NCI-H146 treated with DMSO at 0.1 percent for 48 hours (cell line): Measurements from ENCODE around the gene CARS2.

Experiments
- DNase-seq: peaks from one replicate; lab custom pipeline; 2025; ENCODE audit not compliant: unreplicated experiment; lab: John Stamatoyannopoulos, UW

The CARS2 gene

GRCh38 chr13:110653851-110654250 lies 52.1 kb downstream of the CARS2 start:
- no peak for DNase-seq

GRCh38 chr13:110653271-110653670 lies 52.6 kb downstream of the CARS2 start:
- DNase-seq: no peak

- no peak for DNase-seq
These were observed 53.2 kb downstream of the CARS2 start for GRCh38 chr13:110652764-110653163.

- DNase-seq: no peak
These were observed 53.6 kb downstream of the CARS2 start for GRCh38 chr13:110652231-110652730.

- DNase-seq: no peak
These were observed 54.1 kb downstream of the CARS2 start for GRCh38 chr13:110651726-110652230.

- DNase-seq: no peak
These were observed 54.6 kb downstream of the CARS2 start for GRCh38 chr13:110651271-110651670.

DNA sequence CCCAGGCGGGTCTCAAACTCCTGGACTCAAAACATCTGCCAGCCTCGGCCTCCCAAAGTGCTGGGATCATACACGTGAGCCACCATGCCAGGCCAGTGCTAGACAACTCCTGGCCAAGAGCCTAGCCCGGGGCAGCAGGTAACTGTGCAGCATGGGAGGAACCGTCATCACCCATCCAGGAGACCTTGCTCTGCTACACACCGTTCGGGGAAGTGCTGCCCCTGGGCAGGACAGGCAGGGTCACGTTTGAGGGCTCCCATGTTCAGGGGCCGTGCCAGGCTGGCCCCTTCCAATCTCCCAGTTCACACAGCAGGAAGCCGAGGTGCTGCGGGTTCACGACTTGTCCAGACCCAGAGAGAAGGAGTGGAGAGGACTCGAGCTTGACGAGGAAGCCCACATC lies 55.5 kb downstream of the CARS2 start:
- no peak for DNase-seq

GRCh38 chr13:110649551-110649950 lies 56.4 kb downstream of the CARS2 start:
- no peak for DNase-seq

DNA sequence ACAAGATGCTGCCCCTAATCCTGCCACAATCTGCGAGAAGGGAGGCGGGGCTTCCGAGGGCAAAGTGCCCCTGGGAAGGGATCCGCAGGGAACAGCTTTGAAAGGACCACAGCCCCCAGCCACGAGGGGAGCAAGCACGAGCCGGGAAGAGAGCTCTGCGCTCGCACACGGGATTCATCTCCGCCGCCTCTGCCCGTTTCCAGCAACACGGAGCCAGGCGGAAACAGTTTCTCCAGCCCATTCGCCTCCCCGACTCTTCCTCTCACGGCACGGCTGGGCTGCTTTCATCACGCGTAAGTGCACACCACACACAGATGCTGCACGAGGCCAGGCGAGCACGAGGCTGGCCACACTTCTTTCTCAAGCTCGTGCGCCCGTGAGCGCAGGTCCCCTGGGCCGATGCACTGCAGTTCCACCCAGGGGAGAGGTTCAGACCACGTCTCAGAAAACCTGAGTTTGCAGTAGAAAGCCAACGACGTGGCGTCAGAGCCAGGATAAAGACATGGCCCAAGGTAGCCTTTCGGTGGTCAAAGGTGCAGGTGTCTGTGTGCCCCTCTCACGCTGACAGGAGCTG lies 57.0 kb downstream of the CARS2 start:
- DNase-seq: no peak

DNA sequence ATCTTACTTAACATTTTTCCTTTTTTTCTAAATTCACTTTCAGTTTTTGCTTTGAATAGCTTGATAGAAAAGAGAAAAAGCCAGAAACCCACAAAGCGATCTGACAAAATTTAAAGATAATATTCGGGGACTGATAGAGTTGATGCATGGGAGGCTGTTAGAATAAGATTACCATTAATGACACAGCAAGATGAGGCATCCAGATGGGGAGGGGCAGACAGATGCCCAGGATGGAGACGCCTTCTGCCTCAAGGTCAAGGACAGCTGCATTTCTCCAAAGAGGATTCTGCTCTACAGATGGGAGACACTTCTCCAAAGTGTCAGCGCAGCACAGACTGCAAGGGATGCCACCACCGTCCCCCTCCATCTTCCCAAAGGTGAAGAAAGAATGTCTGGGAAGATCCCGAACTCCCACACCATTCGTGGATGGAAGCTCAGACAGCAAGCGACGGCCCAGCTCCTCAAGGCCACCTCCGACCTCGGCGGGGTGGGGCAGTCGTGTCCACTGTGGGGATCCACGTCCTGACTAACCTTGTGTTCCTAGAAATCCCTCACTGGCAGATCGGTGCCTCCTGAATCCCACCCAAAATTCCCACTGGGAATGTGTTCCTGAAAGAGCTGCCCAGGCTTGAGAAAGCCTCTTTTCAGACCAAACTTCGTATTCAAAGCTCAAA lies 57.6 kb downstream of the CARS2 start:
- DNase-seq: no peak

DNA sequence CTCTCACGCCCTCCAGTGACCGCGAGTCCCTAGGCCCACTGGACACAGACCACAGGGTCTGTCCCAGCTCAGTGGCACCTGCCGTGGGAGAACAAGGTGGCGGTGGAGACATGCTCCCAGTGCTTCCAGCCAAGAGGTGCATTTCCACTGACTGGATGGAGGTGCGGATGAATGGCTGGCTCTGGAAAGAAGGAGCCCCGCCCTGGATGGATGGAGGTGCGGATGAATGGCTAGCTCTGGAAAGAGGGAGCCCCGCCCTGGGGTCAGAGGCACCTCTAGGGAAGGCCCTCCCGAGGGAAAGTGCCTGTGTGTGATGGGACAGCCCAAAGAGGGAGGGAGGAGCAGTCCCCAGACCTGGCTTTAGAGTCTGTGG lies 58.6 kb downstream of the CARS2 start:
- no peak for DNase-seq

DNA sequence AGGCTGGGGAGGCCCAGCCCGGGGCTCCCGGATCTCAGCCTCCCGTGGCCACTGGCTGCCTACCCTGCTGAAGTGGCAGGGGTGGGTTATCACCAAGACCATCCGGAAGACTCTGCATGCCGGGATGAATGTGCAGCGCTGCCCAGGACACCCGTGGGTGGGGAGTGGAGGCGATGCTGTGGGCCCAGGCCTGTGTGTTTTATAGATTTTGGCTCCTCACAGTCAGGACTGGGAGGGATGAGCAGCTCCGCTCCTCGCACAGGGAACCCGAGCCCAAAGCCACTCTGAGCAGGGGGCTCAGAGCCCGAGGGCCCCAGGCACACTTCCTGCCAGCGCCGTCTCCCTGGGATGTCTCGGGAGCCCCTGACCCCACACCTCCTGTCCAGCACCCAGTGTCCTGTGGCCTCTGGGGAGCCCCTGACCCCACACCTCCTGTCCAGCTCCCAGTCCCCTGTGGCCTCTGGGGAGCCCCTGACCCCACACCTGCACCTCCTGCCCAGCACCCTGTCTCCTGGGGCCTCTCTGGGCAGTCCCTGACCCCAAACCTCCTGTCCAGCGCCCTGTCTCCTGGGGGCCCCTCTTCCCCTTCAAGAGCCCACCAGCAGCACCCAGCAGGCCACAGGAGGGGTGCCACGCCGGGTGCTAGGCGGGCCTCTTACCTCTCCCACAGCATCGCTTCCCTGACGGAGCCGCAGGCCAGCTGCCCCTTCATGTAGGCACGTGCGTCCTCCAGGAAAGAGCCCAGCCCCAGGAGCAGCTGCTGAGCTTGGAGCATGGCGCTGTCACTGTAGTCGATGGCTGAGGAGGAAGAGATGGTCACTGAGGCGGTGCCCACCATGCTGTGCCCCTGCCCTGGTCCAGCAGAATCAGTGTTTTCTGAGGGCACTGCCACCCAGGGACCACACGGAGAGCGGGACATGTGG lies 59.2 kb downstream of the CARS2 start:
- DNase-seq: no peak

- no peak for DNase-seq
These were observed 60.2 kb downstream of the CARS2 start for GRCh38 chr13:110645750-110646149.

DNA sequence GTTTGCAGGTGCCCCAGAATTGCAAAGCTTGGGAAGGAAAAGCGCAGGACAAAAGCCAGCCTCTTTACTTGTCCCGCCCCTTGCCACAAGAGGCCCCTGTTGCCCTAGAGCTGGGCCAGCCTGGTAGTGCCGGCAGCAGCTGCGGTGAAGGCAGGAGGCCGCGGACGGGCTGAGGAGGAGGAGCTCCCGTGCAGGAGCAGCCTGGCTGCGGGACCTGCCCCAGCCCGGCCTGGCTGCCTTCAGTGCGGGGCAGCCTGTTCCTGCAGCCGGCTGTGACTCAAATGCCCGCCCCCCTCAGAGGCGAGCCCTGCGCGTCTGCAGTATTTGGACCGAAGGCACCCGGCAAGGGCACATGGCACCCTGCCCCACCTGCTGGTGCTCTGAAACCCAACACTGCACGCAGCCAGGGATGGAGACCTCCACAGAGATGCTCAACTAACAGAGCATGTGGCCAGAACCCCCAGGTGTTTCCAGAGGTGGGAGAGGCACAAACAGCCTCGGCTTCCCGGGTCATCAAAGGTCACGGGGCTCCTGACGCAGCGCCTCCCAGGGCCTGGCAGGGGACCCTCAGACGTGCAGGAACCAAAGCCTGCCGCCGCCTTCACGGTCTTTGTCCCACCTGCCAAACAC lies 60.9 kb downstream of the CARS2 start:
- DNase-seq: no peak

DNA sequence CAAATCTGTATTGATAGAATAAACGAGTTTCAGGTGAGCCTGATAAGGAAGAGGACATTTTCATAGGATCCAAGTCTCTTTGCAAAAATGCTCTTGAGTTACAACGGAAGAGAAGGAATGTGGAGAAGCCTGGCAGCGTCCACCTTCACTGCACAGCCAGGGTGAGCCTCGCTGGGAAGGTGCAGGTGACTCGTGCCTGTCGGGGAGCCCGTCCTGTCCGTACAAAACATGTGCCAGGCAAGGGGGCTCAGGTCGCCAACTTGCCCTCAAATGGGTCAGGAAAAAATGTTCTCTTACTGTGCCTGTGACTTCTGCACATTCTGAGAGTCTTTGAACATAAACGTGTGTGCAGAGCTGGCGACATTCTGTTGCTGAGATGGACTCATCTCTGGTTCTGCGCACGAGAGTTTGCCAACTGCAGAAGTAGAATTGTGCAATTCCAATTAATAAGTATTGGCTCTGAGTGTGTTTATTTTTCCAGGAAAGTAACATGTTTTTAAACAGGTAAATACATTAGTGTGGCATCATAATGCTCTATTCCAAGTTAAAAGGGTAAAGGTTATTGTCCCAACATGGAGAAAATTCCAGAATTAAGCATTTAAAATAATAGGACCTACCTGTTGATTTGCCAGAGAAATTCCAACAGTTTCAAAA lies 62.0 kb downstream of the CARS2 start:
- no peak for DNase-seq

GRCh38 chr13:110643324-110643723 lies 62.6 kb downstream of the CARS2 start:
- DNase-seq: no peak

- DNase-seq: no peak
These were observed 63.5 kb downstream of the CARS2 start for GRCh38 chr13:110642291-110642981.

DNA sequence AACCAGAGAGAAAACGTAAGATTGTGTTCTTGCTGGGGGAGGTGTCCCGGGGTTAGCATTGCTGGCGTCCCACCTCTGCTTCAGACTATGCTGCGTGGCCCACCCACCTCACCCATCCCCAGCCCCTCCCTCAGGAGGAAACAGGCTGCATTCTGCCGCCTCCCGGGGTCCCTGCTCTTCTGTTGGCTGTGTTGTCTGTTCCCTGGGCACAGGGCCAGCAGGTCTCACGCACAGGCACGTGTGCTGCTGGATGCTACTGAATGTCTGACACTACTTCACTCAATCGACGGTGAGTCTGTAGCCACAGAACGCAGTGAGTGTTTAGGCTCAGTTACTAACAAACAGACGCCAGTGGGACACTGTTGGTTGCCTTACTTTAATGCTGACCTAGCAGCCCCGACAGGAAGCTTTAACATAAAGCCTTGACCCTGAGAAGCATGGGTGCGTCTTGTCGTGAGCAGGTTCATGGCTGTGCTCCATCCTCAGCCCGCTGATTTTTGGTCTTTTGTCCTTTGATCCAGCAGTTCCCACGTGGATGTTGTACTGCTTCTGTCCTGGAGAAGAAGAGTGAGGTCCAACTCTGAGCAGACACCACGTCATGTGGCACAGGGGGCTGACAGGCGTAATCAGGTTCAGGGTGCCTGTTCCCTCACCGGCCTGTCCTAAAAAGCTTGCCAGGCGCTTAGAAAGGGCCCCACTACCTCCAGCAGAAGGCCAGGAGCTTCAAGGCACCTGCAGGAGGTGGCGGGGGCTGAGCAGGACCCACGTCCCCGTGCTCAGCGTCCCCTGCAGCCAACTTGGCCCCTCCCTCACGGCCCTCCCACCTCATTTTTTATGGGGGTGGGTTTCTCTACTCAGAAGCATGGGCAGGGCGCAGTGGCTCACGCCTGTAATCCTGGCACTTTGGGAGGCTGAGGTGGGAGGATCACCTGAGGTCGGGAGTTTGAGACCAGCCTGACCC lies 64.6 kb downstream of the CARS2 start:
- DNase-seq: no peak

GRCh38 chr13:110640591-110641029 lies 65.3 kb downstream of the CARS2 start:
- no peak for DNase-seq
